Lung (tissue), 12 donors: Measurements from ENCODE around the gene BCL2L11. TPM values are rescaled to one million over a fixed set of nuclear protein-coding genes. Genes with fewer than 3 reads are reported as not detected.

ENCODE experiments used
- ATAC-seq: fragments of 200-7000 bp; cut with Tn5 transposase; one replicate; pipeline ENCODE4 v1.9.1; 2020; ENCODE audit warnings: moderate number of reproducible peaks; ENCODE audit not compliant: insufficient read depth, low FRiP score
- DNase-seq, 3 donors: peaks; one replicate each; pipeline ENCODE4 v3.0.0-alpha.2; 2013 to 2017
- H3K27ac ChIP-seq, 2 donors: one replicate each; pipeline ENCODE4 v1.5.1; 2013; ENCODE audit warnings: mild to moderate bottlenecking in 2 of 2, moderate library complexity in 2 of 2, control low read depth in 1 of 2, inconsistent platforms in 1 of 2, low read depth in 1 of 2, low read length in 1 of 2
- H3K27me3 ChIP-seq, 3 donors: one replicate each; pipeline ENCODE4 v1.5.1; 2013; ENCODE audit warnings: low read length in 2 of 3; ENCODE audit not compliant: control insufficient read depth in 3 of 3, insufficient read depth in 3 of 3
- H3K36me3 ChIP-seq, 4 donors: one replicate each; pipeline ENCODE4 v1.5.1; 2013; ENCODE audit warnings: low read length in 4 of 4, mild to moderate bottlenecking in 1 of 4, moderate library complexity in 1 of 4; ENCODE audit not compliant: control insufficient read depth in 4 of 4, insufficient read depth in 4 of 4
- H3K4me1 ChIP-seq, 5 donors: one replicate each; pipeline ENCODE4 v1.5.1; 2013; ENCODE audit warnings: low read length in 5 of 5, mild to moderate bottlenecking in 2 of 5, moderate library complexity in 1 of 5; ENCODE audit not compliant: control insufficient read depth in 5 of 5, insufficient read depth in 5 of 5
- H3K4me3 ChIP-seq: one replicate; pipeline ENCODE4 v1.5.1; 2013; ENCODE audit warnings: mild to moderate bottlenecking, control low read depth, moderate library complexity
- H3K9ac ChIP-seq, 2 donors: one replicate each; pipeline ENCODE4 v1.5.1; 2013; ENCODE audit warnings: low read length in 2 of 2, control low read depth in 1 of 2; ENCODE audit not compliant: insufficient read depth in 1 of 2
- H3K9me3 ChIP-seq, 4 donors: one replicate each; pipeline ENCODE4 v1.5.1; 2013; ENCODE audit warnings: low read length in 3 of 4, mild to moderate bottlenecking in 1 of 4, moderate library complexity in 1 of 4; ENCODE audit not compliant: control insufficient read depth in 4 of 4, insufficient read depth in 3 of 4
- WGBS, 2 donors: extraction: QIAGEN DNeasy Blood & Tissue Kit; methylation state at CpG; one replicate each; pipeline ENCODE4 v1.1.7; 2013; 5-methylcytosine and 5-hydroxymethylcytosine counted together
- polyA plus RNA-seq, 2 donors: library from polyadenylated mRNA; stranded (reverse); fragments of 200-250 nt; gene quantifications; one replicate each; pipeline ENCODE4 v1.2.1, GENCODE V29; 2013
- total RNA-seq, 2 donors: library from RNA; depleted of rRNA in 1 of 2; stranded (reverse); fragments of >200 nt in 1 of 2; gene quantifications; one replicate each; pipeline ENCODE4 v1.2.1, GENCODE V29; 2014 to 2021
- TF ChIP-seq, protein P1 (sequence below): IDR thresholded peaks from 2 replicates; pipeline ENCODE4 v1.5.1; 2012; ENCODE audit warnings: mild to moderate bottlenecking; ENCODE audit errors: control extremely low read depth, extremely low read depth
- donor health status: control.
- donor health status: control.
- donor health status: Bipolar disorder and iron deficiency.
- donor health status: healthy.
- donor health status: DM: yes; HTN: yes; CAD: no.

BCL2L11 gene
- total and polyA plus RNA-seq, 4 donors: 3.8 to 24.2 (median 12.6) TPM

- Histone ChIP-seq H3K4me3 (no peak overlapping the region), H3K9me3 (peaks cover 0 to 8% (median under 1%) of the 10 kb centered on the region in 4 donors), H3K36me3 (no peaks in the 10 kb centered on the region), H3K27ac (no peak overlapping the region), H3K27me3 (no peaks in the 10 kb centered on the region), H3K9ac (no peak overlapping the region), H3K4me1 (peaks cover 0 to 3% (median 0%) of the 10 kb centered on the region in 5 donors)
- ATAC-seq (no peak), DNase-seq (no peak)
- 93 to 95% methylated on average over 6 of the region's 6 CpGs for WGBS, 2 donors
- TF ChIP-seq, protein P1, sequence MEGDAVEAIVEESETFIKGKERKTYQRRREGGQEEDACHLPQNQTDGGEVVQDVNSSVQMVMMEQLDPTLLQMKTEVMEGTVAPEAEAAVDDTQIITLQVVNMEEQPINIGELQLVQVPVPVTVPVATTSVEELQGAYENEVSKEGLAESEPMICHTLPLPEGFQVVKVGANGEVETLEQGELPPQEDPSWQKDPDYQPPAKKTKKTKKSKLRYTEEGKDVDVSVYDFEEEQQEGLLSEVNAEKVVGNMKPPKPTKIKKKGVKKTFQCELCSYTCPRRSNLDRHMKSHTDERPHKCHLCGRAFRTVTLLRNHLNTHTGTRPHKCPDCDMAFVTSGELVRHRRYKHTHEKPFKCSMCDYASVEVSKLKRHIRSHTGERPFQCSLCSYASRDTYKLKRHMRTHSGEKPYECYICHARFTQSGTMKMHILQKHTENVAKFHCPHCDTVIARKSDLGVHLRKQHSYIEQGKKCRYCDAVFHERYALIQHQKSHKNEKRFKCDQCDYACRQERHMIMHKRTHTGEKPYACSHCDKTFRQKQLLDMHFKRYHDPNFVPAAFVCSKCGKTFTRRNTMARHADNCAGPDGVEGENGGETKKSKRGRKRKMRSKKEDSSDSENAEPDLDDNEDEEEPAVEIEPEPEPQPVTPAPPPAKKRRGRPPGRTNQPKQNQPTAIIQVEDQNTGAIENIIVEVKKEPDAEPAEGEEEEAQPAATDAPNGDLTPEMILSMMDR: no peak
These were observed 96.3 kb downstream of the BCL2L11 start for GRCh38 chr2:111216811-111217652.
